K562 (cell line): ENCODE data around the gene KCND2.

Source experiments
- ATF2 ChIP-seq: sonication (generic); formaldehyde crosslinking; IDR thresholded peaks from 2 replicates; pipeline ENCODE4 v1.8.1; 2022; ENCODE audit warnings: missing genetic modification reagents
- CTCF ChIP-seq, 3 experiments: IDR thresholded peaks in 2 of 3; conservative IDR thresholded peaks in 1 of 3; 2 replicates each; pipeline ENCODE4 v1.5.1; 2011 to 2012; ENCODE audit warnings: low read length in 3 of 3, mild to moderate bottlenecking in 3 of 3, control low read depth in 2 of 3, improper control_type of control experiment in 1 of 3, inconsistent platforms in 1 of 3, low read depth in 1 of 3, mixed read lengths in 1 of 3, moderate library complexity in 1 of 3; ENCODE audit not compliant: insufficient read depth in 2 of 3
- E2F8 ChIP-seq: fragments of 450-650 bp; IDR thresholded peaks from 2 replicates; pipeline ENCODE4 v1.7.1; 2018; ENCODE audit warnings: mild to moderate bottlenecking, low read depth; ENCODE audit not compliant: partially characterized antibody
- ELF1 ChIP-seq: fragments of 200-800 bp; sonication (Bioruptor generic); IDR thresholded peaks from 2 replicates; pipeline ENCODE4 v1.6.1; 2016; ENCODE audit warnings: missing genetic modification characterization, missing compliant biosample characterization
- FOXP1 ChIP-seq: sonication (generic); formaldehyde crosslinking; IDR thresholded peaks from 2 replicates; pipeline ENCODE4 v1.8.0; 2022; ENCODE audit warnings: mild to moderate bottlenecking, missing genetic modification reagents
- GABPA ChIP-seq: fragments of 200-800 bp; sonication (Bioruptor generic); conservative IDR thresholded peaks from 2 replicates; pipeline ENCODE4 v1.6.1; 2016; ENCODE audit warnings: low read depth, missing genetic modification characterization, missing compliant biosample characterization
- HDAC2 ChIP-seq: fragments of 450-650 bp; IDR thresholded peaks from 2 replicates; pipeline ENCODE4 v1.6.1; 2016; ENCODE audit warnings: mild to moderate bottlenecking
- MAFK ChIP-seq: IDR thresholded peaks from 2 replicates; pipeline ENCODE4 v1.6.1; 2011; ENCODE audit warnings: low read length, improper control_type of control experiment
- PTBP1 ChIP-seq: fragments of 200-400 bp; formaldehyde crosslinking; IDR thresholded peaks from 2 replicates; pipeline ENCODE4 v1.6.1; 2017; ENCODE audit warnings: low read depth, low read length
- RCOR1 ChIP-seq, 2 experiments: IDR thresholded peaks; 2 replicates each; pipeline ENCODE4 v1.6.1; 2012; ENCODE audit warnings: low read depth in 2 of 2, low read length in 2 of 2, borderline replicate concordance in 1 of 2, improper control_type of control experiment in 1 of 2
- WHSC1 ChIP-seq: IDR thresholded peaks from one replicate; pipeline ENCODE4 v1.6.1; 2012; ENCODE audit warnings: low read length, control low read depth, inconsistent platforms
- ZNF12 ChIP-seq: sonication (generic); formaldehyde crosslinking; IDR thresholded peaks from 2 replicates; pipeline ENCODE4 v1.4.0; 2020; ENCODE audit warnings: mild to moderate bottlenecking, missing genetic modification reagents

- no peak for TF ChIP-seq PTBP1
- TF ChIP-seq ZNF12 = no peak
- no peak for TF ChIP-seq ATF2 (CRISPR knock-in tag)
- no peak for TF ChIP-seq FOXP1 (CRISPR knock-in tag)
- no peak for TF ChIP-seq CTCF (IDR thresholded peaks at IDR 0.05 in 2 of 3, conservative IDR thresholded peaks at IDR 0.05 in 1 of 3; ENCODE audit: insufficient read depth in 2 of 3, low read depth in 1 of 3, low read length in 3 of 3)
- TF ChIP-seq MAFK = no peak
- no peak for TF ChIP-seq E2F8
- TF ChIP-seq GABPA (tag) = no peak
- TF ChIP-seq WHSC1 = no peak
- no peak for TF ChIP-seq HDAC2
- no peak for TF ChIP-seq ELF1 (tag)
- no peak for TF ChIP-seq RCOR1 (IDR thresholded peaks at IDR 0.05; ENCODE audit: borderline replicate concordance in 1 of 2, low read depth in 2 of 2, low read length in 2 of 2)
Measured at GRCh38 chr7:120441850-120442249, 168.9 kb downstream of the KCND2 start.
